Smooth muscle cell (in vitro differentiated cells): ENCODE measurements around the gene FBF1. TPM values are rescaled to one million over a fixed set of nuclear protein-coding genes. Genes with fewer than 3 reads are reported as not detected.

Source experiments
- DNase-seq: peaks from one replicate; lab custom pipeline; 2025; ENCODE audit not compliant: unreplicated experiment; lab: John Stamatoyannopoulos, UW
- H2AFZ ChIP-seq: fragments of 200-600 bp; sonication (generic); 2 replicates; pipeline ENCODE4 v1.6.0; 2016; ENCODE audit warnings: antibody characterized with exemption, low read depth, mild to moderate bottlenecking
- H3F3A ChIP-seq: fragments of 200-600 bp; sonication (generic); 2 replicates; pipeline ENCODE4 v1.6.0; 2017; ENCODE audit warnings: antibody characterized with exemption, low read depth
- H3K27ac ChIP-seq: fragments of 200-600 bp; sonication (generic); 2 replicates; pipeline ENCODE4 v1.5.1; 2016; ENCODE audit warnings: low read depth, mild to moderate bottlenecking
- H3K27me3 ChIP-seq: fragments of 200-600 bp; sonication (generic); 2 replicates; pipeline ENCODE4 v1.6.1; 2016; ENCODE audit warnings: low read depth, mild to moderate bottlenecking
- H3K36me3 ChIP-seq: fragments of 200-600 bp; sonication (generic); 2 replicates; pipeline ENCODE4 v1.5.1; 2016; ENCODE audit warnings: low read depth
- H3K4me1 ChIP-seq: fragments of 200-600 bp; sonication (generic); 2 replicates; pipeline ENCODE4 v1.5.1; 2016; ENCODE audit warnings: low read depth
- H3K4me2 ChIP-seq: fragments of 200-600 bp; sonication (generic); 2 replicates; pipeline ENCODE4 v1.6.0; 2016; ENCODE audit warnings: mild to moderate bottlenecking
- H3K4me3 ChIP-seq: fragments of 200-600 bp; sonication (generic); 2 replicates; pipeline ENCODE4 v1.5.1; 2016; ENCODE audit warnings: mild to moderate bottlenecking
- H3K79me2 ChIP-seq: fragments of 200-600 bp; sonication (generic); 2 replicates; pipeline ENCODE4 v1.6.0; 2016; ENCODE audit warnings: low read depth, mild to moderate bottlenecking
- H3K9ac ChIP-seq: fragments of 200-600 bp; sonication (generic); 2 replicates; pipeline ENCODE4 v1.6.0; 2016; ENCODE audit warnings: low read depth
- H3K9me3 ChIP-seq: fragments of 200-600 bp; sonication (generic); replicated peaks from 2 replicates; pipeline ENCODE4 v1.5.1; 2016; ENCODE audit warnings: low read depth
- H4K20me1 ChIP-seq: fragments of 200-600 bp; sonication (generic); 2 replicates; pipeline ENCODE4 v1.6.0; 2016; ENCODE audit warnings: low read depth
- WGBS: methylation state at CpG from one replicate; pipeline ENCODE4 v1.1.7; 2016; ENCODE audit warnings: low lambda C conversion rate; 5-methylcytosine and 5-hydroxymethylcytosine counted together
- polyA plus RNA-seq: library from polyadenylated mRNA; unstranded; fragments of >200 nt; fragmentation: Nextera tagmentation; extraction: Ambion mirVana; gene quantifications from 2 replicates; pipeline ENCODE4 v1.2.1, GENCODE V29; 2016
- total RNA-seq: library from RNA; depleted of rRNA; stranded (reverse); fragments of >200 nt; gene quantifications from 2 replicates; pipeline ENCODE4 v1.2.3, GENCODE V29; 2014
- TF ChIP-seq, protein P1 (sequence below): fragments of 200-600 bp; sonication (generic); IDR thresholded peaks from 2 replicates; pipeline ENCODE4 v1.5.1; 2017; ENCODE audit warnings: borderline replicate concordance, mild to moderate bottlenecking, antibody characterized with exemption; ENCODE audit not compliant: insufficient read depth, poor library complexity, severe bottlenecking

FBF1 gene
- total and polyA plus RNA-seq, 2 experiments from 2014 or later: 4.6 to 8.4 TPM

DNA sequence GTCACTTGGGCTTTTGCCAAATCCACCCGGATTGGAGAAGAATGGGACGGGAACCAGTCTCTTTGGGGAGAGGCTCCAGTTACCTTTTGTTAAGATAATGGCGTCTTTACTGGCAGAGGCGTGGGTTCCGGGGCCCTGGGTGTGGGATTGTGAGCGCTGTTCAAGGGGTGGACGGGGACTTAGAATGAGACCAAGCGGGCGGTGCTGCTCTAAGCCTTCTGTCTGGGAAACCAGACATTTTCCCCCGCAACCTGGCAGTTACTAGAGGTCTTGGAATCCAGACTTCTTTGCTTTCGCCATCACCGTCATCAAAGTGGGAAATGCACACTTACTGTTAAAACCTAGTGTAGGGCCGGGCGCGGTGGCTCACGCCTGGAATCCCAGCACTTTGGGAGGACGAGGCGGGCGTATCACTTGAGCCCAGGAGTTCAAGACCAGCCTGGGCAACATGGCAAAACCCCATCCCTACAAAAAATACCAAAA is 38.9 kb upstream of the FBF1 start:
- Histone ChIP-seq H2AFZ (no peak overlapping the region), H3K36me3 (no peaks in the 10 kb centered on the region), H3F3A (peaks cover 23% of the 10 kb centered on the region), H3K4me3 (peak overlapping the region; percentile 74), H3K4me1 (peaks cover 15% of the 10 kb centered on the region), H3K27me3 (no peaks in the 10 kb centered on the region), H3K9ac (peak overlapping the region; percentile 99), H4K20me1 (peaks cover 26% of the 10 kb centered on the region), H3K27ac (peak overlapping the region; percentile 100), H3K9me3 (no peaks in the 10 kb centered on the region), H3K4me2 (peak overlapping the region; percentile 85), H3K79me2 (peaks cover 36% of the 10 kb centered on the region)
- WGBS: 3% methylated on average over 19 of the region's 19 CpGs
- DNase-seq: no peak
- TF ChIP-seq, protein P1, sequence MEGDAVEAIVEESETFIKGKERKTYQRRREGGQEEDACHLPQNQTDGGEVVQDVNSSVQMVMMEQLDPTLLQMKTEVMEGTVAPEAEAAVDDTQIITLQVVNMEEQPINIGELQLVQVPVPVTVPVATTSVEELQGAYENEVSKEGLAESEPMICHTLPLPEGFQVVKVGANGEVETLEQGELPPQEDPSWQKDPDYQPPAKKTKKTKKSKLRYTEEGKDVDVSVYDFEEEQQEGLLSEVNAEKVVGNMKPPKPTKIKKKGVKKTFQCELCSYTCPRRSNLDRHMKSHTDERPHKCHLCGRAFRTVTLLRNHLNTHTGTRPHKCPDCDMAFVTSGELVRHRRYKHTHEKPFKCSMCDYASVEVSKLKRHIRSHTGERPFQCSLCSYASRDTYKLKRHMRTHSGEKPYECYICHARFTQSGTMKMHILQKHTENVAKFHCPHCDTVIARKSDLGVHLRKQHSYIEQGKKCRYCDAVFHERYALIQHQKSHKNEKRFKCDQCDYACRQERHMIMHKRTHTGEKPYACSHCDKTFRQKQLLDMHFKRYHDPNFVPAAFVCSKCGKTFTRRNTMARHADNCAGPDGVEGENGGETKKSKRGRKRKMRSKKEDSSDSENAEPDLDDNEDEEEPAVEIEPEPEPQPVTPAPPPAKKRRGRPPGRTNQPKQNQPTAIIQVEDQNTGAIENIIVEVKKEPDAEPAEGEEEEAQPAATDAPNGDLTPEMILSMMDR: no peak

DNA sequence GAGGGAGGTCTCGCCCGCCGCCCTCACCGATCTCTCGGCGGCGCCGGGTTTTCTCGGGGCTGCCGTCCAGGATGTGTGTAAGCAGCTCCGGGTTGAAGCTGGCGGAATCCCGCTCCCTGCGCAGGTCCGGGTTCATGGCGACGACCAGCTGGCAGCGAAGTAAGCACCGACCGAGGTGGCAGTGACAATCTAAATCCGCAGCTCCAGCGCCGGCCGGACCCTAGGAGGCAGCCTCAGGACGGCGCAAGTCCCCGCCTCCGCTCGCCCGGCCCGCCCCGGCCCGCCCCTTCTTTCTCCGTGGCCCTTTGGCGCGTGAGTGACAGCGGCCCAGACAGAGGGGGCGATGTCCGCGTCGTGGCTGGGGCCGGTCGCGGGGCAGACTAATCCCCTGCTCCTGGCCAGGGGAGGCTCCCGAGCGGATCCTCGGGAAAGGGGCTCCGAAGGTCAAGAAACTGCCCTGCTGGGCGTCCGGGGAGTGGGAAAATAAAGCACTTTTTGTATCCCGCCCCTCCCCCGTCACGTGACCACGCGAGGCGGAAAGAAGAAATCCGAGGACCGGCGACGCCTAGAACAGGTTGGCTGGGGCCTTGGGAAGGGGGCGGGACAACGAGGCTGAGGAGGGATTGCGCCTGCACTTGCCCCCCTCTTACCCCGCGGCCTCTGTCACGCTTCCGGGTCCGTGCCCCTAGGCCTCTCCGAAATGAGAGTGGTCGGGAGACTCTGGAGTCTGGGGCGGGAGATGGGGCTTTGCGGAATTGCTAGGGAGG is 38.3 kb upstream of the FBF1 start, which contains the start of the genes ACOX1 and TEN1:
Gene ACOX1, minus strand, starts transcription at position 229 of the 767 bp plus-strand sequence. Its CDS starts 93 bp downstream, at position 136.
Gene TEN1, plus strand, starts transcription at position 303 of the 767 bp plus-strand sequence. CDS start 6,953 bp downstream, outside the sequence.
- Histone ChIP-seq H3K9ac (peak within 1 kb of the TSS; percentile 99), H3K4me2 (peak within 1 kb of the TSS; percentile 85), H3K4me3 (peak within 1 kb of the TSS; percentile 74), H3F3A (peaks cover 25% of the 10 kb centered on the region), H3K27ac (peak within 1 kb of the TSS; percentile 100), H3K4me1 (peaks cover 15% of the 10 kb centered on the region), H4K20me1 (peaks cover 32% of the 10 kb centered on the region), H2AFZ (no peak within 1 kb of the TSS), H3K9me3 (no peaks in the 10 kb centered on the region), H3K79me2 (peaks cover 42% of the 10 kb centered on the region), H3K27me3 (no peaks in the 10 kb centered on the region), H3K36me3 (no peaks in the 10 kb centered on the region)
- TF ChIP-seq, protein P1: peak; percentile 11
- peak; percentile 99 for DNase-seq
- WGBS: under 1% methylated on average over 60 of the region's 72 CpGs

DNA sequence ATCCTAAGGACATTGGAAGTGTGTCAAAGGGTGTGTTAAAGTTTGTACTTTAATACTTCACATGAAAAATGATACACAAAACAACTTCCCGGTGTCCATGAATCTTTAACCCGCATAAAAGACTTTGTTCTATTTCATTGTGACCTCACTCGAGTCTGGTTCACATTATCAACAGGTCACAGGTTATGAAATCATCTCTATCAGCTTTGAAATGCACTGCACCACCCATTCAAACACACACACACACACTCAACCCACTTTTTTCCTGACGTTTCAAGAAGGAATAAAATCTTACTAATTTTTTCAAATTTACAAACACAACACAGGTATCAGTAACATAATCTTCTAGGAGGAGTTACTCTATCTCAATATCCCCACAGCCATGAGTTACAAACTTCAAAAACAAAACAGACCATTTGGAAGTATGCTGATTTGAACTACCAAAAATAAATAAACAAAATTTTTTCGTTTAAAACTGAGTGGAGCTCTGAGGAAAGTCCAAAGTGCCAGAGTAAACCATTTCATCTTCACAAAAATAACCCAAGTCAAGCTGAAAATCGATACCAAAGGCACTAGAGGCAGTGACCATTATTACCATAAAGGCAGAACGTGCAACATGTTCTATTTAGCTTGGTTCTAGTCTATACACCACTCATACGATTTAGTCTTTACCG is 35.5 kb upstream of the FBF1 start:
- Histone ChIP-seq H4K20me1 (peaks cover 60% of the 10 kb centered on the region), H3K4me3 (peak overlapping the region; percentile 74), H3K27ac (no peak overlapping the region), H2AFZ (no peak overlapping the region), H3K27me3 (no peaks in the 10 kb centered on the region), H3K4me1 (no peaks in the 10 kb centered on the region), H3K9me3 (no peaks in the 10 kb centered on the region), H3K79me2 (peaks cover 69% of the 10 kb centered on the region), H3K4me2 (peak overlapping the region; percentile 85), H3F3A (peaks cover 16% of the 10 kb centered on the region), H3K9ac (no peak overlapping the region), H3K36me3 (no peaks in the 10 kb centered on the region)
- 82% methylated on average over 9 of the region's 9 CpGs for WGBS
- TF ChIP-seq, protein P1: no peak
- no peak for DNase-seq
